ENCODE results near the gene GRB2.
"Not testable (repeated sequence)": the region's sequence is repeated elsewhere in the genome, so short reads cannot be mapped to it uniquely, and the experiment has no call there.

The GRB2 gene

DNA sequence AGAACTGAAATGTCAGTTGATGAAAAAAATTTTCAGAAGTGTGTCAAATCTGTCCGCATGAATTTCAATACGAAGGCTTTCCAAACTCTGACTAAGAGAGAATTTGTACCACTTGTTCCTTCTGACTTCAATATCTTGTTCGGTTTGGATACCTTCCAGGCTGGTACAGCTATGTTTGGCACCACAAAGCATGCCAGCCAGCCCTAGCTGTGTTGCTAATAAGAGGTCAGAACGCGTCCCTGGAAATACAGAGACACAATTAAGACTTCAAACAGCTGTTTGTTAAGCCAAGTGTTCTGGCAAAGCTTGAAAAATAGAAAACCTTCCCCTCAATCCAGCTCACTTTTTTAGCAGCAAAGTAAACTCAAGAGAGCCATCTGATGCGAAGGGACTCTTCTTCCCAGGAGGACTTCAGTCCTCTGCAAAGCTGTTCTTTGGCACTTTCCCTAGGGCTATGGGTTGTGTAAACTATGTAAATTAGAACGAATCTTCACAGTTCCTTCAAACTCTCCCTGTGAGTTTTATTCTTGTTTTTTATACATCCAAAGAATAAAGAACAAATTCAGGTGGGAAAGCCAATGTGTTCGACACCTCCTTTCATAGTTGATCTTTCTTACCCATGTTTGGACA is 35.1 kb downstream of the GRB2 start:
- Histone ChIP-seq H3K9me3 (no peaks in the 10 kb centered on the region), H3K4me3 (ENCODE audit: low read depth in 1 of 2, low read length in 1 of 2) (no peak overlapping the region), H3K27ac (peak overlapping the region; percentile 80), H3K27me3 (no peaks in the 10 kb centered on the region), H3K4me1 (ENCODE audit: control insufficient read depth in 1 of 2, insufficient read depth in 1 of 2, low read depth in 1 of 2, low read length in 1 of 2) (peaks cover 36 to 37% of the 10 kb centered on the region in 2 experiments), H3K36me3 (peaks cover 10% of the 10 kb centered on the region)
- TF ChIP-seq, protein P1, sequence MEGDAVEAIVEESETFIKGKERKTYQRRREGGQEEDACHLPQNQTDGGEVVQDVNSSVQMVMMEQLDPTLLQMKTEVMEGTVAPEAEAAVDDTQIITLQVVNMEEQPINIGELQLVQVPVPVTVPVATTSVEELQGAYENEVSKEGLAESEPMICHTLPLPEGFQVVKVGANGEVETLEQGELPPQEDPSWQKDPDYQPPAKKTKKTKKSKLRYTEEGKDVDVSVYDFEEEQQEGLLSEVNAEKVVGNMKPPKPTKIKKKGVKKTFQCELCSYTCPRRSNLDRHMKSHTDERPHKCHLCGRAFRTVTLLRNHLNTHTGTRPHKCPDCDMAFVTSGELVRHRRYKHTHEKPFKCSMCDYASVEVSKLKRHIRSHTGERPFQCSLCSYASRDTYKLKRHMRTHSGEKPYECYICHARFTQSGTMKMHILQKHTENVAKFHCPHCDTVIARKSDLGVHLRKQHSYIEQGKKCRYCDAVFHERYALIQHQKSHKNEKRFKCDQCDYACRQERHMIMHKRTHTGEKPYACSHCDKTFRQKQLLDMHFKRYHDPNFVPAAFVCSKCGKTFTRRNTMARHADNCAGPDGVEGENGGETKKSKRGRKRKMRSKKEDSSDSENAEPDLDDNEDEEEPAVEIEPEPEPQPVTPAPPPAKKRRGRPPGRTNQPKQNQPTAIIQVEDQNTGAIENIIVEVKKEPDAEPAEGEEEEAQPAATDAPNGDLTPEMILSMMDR (IDR thresholded peaks at IDR 0.05) = no peak

DNA sequence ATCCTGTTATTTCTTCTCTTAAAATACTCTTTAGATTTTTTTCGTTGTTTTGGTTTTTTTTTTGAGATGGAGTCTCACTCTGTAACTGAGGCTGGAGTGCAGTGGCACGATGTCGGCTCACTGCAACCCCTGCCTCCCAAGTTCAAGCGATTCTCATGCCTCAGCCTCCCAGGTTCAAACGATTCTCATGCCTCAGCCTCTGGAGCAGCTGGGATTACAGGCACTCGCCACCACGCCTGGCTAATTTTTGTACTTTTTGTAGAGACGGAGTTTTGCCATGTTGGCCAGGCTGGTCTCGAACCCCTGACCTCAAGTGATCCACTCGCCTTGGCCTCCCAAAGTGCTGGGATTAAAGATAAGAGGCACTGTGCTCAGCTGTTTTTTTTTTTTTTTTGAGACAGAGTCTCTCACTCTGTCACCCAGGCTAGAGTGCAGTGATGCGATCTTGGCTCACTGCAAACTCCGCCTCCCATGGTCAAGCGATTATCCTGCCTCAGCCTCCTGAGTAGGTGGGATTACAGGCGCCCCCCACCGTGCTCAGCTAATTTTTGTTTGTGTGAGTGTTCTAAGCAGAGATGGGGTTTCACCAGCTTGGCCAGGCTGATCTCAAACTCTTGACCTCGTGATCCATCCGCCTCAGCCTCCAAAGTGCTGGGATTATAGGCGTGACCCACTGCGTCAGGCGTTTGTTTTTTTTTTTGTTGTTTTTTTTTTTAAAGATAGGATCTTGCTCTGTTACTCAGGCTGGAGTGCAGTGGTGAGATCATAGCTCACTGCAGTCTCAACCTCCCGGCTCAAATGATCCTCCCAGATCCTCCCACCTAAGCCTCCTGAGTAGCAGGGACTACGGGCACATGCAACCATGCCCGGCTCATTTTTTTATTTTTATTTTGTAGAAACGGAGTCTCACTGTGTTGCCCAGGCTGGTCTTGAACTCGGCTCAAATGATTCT is 37.4 kb downstream of the GRB2 start:
- not testable (repeated sequence) for H3K36me3 ChIP-seq; H3K9me3 ChIP-seq; H3K4me3 ChIP-seq (ENCODE audit: low read depth in 1 of 2, low read length in 1 of 2); H3K27me3 ChIP-seq
- Histone ChIP-seq H3K4me1 (ENCODE audit: control insufficient read depth in 1 of 2, insufficient read depth in 1 of 2, low read depth in 1 of 2, low read length in 1 of 2) (peaks cover 38 to 49% of the 10 kb centered on the region in 2 experiments), H3K27ac (peak overlapping the region; percentile 60)

DNA sequence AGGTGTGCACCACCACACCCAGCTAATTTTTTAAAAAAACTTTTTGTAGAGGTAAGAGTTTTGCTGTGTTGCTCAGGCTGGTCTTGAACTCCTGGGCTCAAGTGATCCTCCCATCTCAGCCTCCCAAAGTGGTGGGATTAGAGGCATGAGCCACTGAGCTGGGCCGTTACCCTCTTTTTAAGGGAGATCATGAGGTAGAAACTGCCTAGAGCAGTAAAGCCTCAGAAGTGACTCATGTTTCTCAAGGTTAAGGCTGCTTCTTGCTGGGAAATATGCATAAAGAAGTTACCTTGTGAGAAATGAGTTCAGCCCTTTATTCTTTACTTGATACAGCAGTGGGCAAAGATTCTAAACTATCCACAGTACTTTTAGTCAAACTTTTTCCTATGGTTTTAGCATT is 38.2 kb downstream of the GRB2 start:
- peak overlapping the region; percentile 60 for H3K27ac ChIP-seq
- no peaks in the 10 kb centered on the region for H3K36me3 ChIP-seq
- no peak overlapping the region for H3K4me3 ChIP-seq (ENCODE audit: low read depth in 1 of 2, low read length in 1 of 2)
- H3K9me3 ChIP-seq = no peaks in the 10 kb centered on the region
- H3K27me3 ChIP-seq = no peaks in the 10 kb centered on the region
- peaks cover 36 to 48% of the 10 kb centered on the region in 2 experiments for H3K4me1 ChIP-seq (ENCODE audit: control insufficient read depth in 1 of 2, insufficient read depth in 1 of 2, low read depth in 1 of 2, low read length in 1 of 2)
- TF ChIP-seq, protein P1 (IDR thresholded peaks at IDR 0.05) = no peak

DNA sequence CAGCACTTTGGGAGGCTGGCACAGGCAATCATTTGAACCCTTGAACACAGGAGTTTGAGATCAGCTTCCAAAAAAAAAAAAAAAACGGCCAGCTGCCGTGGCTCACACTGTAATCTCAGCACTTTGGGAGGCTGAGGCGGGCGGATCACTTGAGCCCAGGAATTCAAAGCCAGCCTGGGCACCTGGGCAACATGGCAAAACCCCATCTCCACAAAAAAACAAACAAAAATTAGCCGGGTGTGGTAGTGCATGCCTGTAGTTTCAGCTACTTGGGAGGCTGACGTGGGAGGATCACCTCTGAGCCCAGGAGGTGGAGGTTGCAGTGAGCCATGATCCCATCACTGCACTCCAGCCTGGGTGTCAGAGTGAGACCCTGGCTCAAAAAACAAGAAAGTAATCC is 39.0 kb downstream of the GRB2 start:
- H3K27ac ChIP-seq = no peak overlapping the region
- no peaks in the 10 kb centered on the region for H3K27me3 ChIP-seq
- no peaks in the 10 kb centered on the region for H3K9me3 ChIP-seq
- no peak overlapping the region for H3K4me3 ChIP-seq (ENCODE audit: low read depth in 1 of 2, low read length in 1 of 2)
- peaks cover 33 to 44% of the 10 kb centered on the region in 2 experiments for H3K4me1 ChIP-seq (ENCODE audit: control insufficient read depth in 1 of 2, insufficient read depth in 1 of 2, low read depth in 1 of 2, low read length in 1 of 2)
- TF ChIP-seq, protein P1 (IDR thresholded peaks at IDR 0.05) = no peak
- H3K36me3 ChIP-seq = no peaks in the 10 kb centered on the region

DNA sequence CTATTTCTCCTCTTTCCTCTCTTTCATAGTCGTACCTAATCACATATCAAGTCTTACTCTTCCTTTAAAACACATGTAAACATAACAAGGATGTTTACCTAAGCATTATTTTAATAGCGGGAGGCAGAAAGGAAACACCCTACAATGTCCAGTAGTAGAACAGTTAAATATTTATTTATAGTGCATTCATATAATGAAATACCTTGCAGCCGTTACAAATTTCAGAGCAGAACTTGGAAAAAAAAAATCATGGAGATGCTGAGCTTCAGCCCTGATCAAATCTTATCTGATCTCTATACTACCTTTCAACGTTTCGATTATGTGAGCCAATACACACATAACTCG is 39.6 kb downstream of the GRB2 start:
- Histone ChIP-seq H3K9me3 (no peaks in the 10 kb centered on the region), H3K4me1 (ENCODE audit: control insufficient read depth in 1 of 2, insufficient read depth in 1 of 2, low read depth in 1 of 2, low read length in 1 of 2) (peaks cover 33 to 44% of the 10 kb centered on the region in 2 experiments), H3K4me3 (ENCODE audit: low read depth in 1 of 2, low read length in 1 of 2) (no peak overlapping the region), H3K36me3 (no peaks in the 10 kb centered on the region), H3K27me3 (no peaks in the 10 kb centered on the region), H3K27ac (no peak overlapping the region)
- TF ChIP-seq, protein P1 (IDR thresholded peaks at IDR 0.05) = no peak

Data from neutrophil (primary cell).